Stimulated activated CD8-positive, alpha-beta memory T cell treated with anti-CD3 and anti-CD28 coated beads, Interleukin-12 subunit alpha, Interleukin-12 subunit beta, amount 100 ng/mL, for 24 hours (primary cell): ENCODE data around the gene REV3L.

Experiments used
- DNase-seq: peaks from one replicate; pipeline ENCODE4 v3.0.0-alpha.2; 2020; ENCODE audit errors: extremely low read depth

The REV3L gene

GRCh38 chr6:111471533-111471932 lies 11.5 kb downstream of the REV3L start:
- DNase-seq = no peak

GRCh38 chr6:111470991-111471390 lies 12.0 kb downstream of the REV3L start:
- no peak for DNase-seq

- no peak for DNase-seq
Measured at GRCh38 chr6:111469543-111469942, 13.5 kb downstream of the REV3L start.

GRCh38 chr6:111468329-111469012 lies 14.5 kb downstream of the REV3L start:
- DNase-seq = no peak

GRCh38 chr6:111464184-111464583 lies 18.8 kb downstream of the REV3L start:
- no peak for DNase-seq

GRCh38 chr6:111462770-111463391 lies 20.1 kb downstream of the REV3L start:
- no peak for DNase-seq

- no peak for DNase-seq
Measured at GRCh38 chr6:111461860-111462259, 21.2 kb downstream of the REV3L start.

GRCh38 chr6:111458670-111459232 lies 24.3 kb downstream of the REV3L start:
- DNase-seq = no peak

- no peak for DNase-seq
Measured at GRCh38 chr6:111456208-111456607, 26.8 kb downstream of the REV3L start.

- no peak for DNase-seq
Measured at GRCh38 chr6:111450636-111451035, 32.4 kb downstream of the REV3L start.

GRCh38 chr6:111450087-111450486 lies 32.9 kb downstream of the REV3L start:
- DNase-seq = no peak

- DNase-seq = no peak
Measured at GRCh38 chr6:111449129-111449528, 33.9 kb downstream of the REV3L start.

GRCh38 chr6:111447051-111447450 lies 36.0 kb downstream of the REV3L start:
- no peak for DNase-seq

- DNase-seq = no peak
Measured at GRCh38 chr6:111445861-111446267, 37.2 kb downstream of the REV3L start.

- no peak for DNase-seq
Measured at GRCh38 chr6:111444794-111445193, 38.2 kb downstream of the REV3L start.

GRCh38 chr6:111441678-111442243 lies 41.3 kb downstream of the REV3L start:
- DNase-seq = no peak

- DNase-seq = no peak
Measured at GRCh38 chr6:111439171-111439570, 43.8 kb downstream of the REV3L start.

- no peak for DNase-seq
Measured at GRCh38 chr6:111437573-111437972, 45.4 kb downstream of the REV3L start.

GRCh38 chr6:111432511-111432910 lies 50.5 kb downstream of the REV3L start:
- no peak for DNase-seq

- no peak for DNase-seq
Measured at GRCh38 chr6:111430605-111431376, 52.2 kb downstream of the REV3L start.

- DNase-seq = no peak
Measured at GRCh38 chr6:111429571-111429970, 53.4 kb downstream of the REV3L start.

- DNase-seq = no peak
Measured at GRCh38 chr6:111428811-111429210, 54.2 kb downstream of the REV3L start.
